GM12892 (cell line): ENCODE results near the gene ZNF699.

Experiments
- POLR2A ChIP-seq: IDR thresholded peaks from 2 replicates; pipeline ENCODE4 v1.6.1; 2011; ENCODE audit warnings: low read depth, low read length, control low read depth
- POLR2AphosphoS5 ChIP-seq: IDR thresholded peaks from 2 replicates; pipeline ENCODE4 v1.6.1; 2011; ENCODE audit warnings: low read depth, low read length, control low read depth

DNA sequence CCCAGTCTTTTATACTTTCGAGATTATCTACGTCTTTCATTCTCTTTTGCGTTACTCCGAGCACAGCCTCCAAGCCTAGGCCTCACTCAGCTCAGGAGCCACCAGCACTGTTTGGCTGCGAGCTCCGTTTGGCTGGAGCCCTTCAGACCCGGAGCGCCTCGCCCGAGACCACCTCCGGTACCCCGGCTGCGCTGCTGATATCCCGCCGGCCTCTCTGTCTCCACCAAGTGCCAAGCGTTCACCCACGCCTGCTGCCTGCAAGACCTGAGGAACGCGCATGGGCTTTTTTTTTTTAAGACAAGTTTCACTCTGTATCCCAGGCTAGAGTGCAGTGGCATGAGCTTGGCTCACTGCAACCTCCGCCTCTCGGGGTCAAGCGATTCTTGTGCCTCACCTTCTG lies 39.0 kb upstream of the ZNF699 start:
- TF ChIP-seq POLR2AphosphoS5 (no peak), POLR2A (no peak)
